CD4-positive, alpha-beta memory T cell (primary cell): ENCODE results near the gene RNF5. TPM values are rescaled to one million over a fixed set of nuclear protein-coding genes. Genes with fewer than 3 reads are reported as not detected.
A peak's percentile ranks its signal among the peaks of the same experiment; 100 is the strongest.

Experiments
- CTCF ChIA-PET: fragments of 350-600 bp; sonication (Branson Sonifier 250); formaldehyde crosslinking; loops from one replicate; lab custom pipeline; 2021; ENCODE audit warnings: inconsistent platforms; ENCODE audit not compliant: partially characterized antibody; lab: Charles Lee
- POLR2A ChIA-PET: fragments of 350-600 bp; sonication (Branson Sonifier 250); formaldehyde crosslinking; loops from one replicate; lab custom pipeline; 2021; ENCODE audit not compliant: partially characterized antibody; lab: Charles Lee
- DNase-seq, 5 donors: peaks; one replicate each; pipeline versions ENCODE4 v3.0.0 to v3.0.0-alpha.2; 2020 to 2022; ENCODE audit warnings: mixed read lengths in 1 of 5
- H3K27ac ChIP-seq: one replicate; pipeline ENCODE4 v1.7.0; 2013; ENCODE audit warnings: low read depth, low read length
- H3K27me3 ChIP-seq: 2 replicates; pipeline ENCODE4 v1.7.0; 2013; ENCODE audit warnings: mild to moderate bottlenecking, low read length, moderate library complexity; ENCODE audit not compliant: insufficient read depth
- H3K36me3 ChIP-seq: 2 replicates; pipeline ENCODE4 v1.7.0; 2013; ENCODE audit warnings: mild to moderate bottlenecking, low read length, moderate library complexity; ENCODE audit not compliant: insufficient read depth
- H3K4me1 ChIP-seq: 2 replicates; pipeline ENCODE4 v1.7.0; 2013; ENCODE audit warnings: mild to moderate bottlenecking, low read length, moderate library complexity; ENCODE audit not compliant: insufficient read depth
- H3K4me3 ChIP-seq, 2 donors: one replicate each; pipeline ENCODE4 v1.7.0; 2013; ENCODE audit warnings: low read length in 2 of 2, mild to moderate bottlenecking in 1 of 2
- H3K9me3 ChIP-seq, 2 donors: one replicate each; pipeline ENCODE4 v1.7.0; 2013; ENCODE audit warnings: low read length in 2 of 2, control low read depth in 1 of 2; ENCODE audit not compliant: control insufficient read depth in 1 of 2
- H3K27ac Mint-ChIP-seq, 7 donors: one replicate each; pipeline ENCODE4 v1.8.0; 2020 to 2021; ENCODE audit warnings: mixed read lengths in 7 of 7, mild to moderate bottlenecking in 6 of 7, inconsistent platforms in 3 of 7, moderate library complexity in 3 of 7
- H3K27me3 Mint-ChIP-seq, 2 donors: one replicate each; pipeline ENCODE4 v1.8.0; 2020 to 2021; ENCODE audit warnings: mixed read lengths in 2 of 2
- H3K36me3 Mint-ChIP-seq, 2 donors: one replicate each; pipeline ENCODE4 v1.8.0; 2020 to 2021; ENCODE audit warnings: mixed read lengths in 2 of 2, inconsistent platforms in 1 of 2, mild to moderate bottlenecking in 1 of 2
- H3K4me1 Mint-ChIP-seq, 4 donors: one replicate each; pipeline ENCODE4 v1.8.0; 2020 to 2021; ENCODE audit warnings: mixed read lengths in 4 of 4, mild to moderate bottlenecking in 1 of 4
- H3K4me3 Mint-ChIP-seq, 8 donors: one replicate each; pipeline ENCODE4 v1.8.0; 2020 to 2021; ENCODE audit warnings: mixed read lengths in 8 of 8, mild to moderate bottlenecking in 7 of 8, moderate library complexity in 6 of 8, inconsistent platforms in 3 of 8
- H3K9me3 Mint-ChIP-seq, 8 donors: one replicate each; pipeline ENCODE4 v1.8.0; 2020 to 2021; ENCODE audit warnings: mixed read lengths in 8 of 8, mild to moderate bottlenecking in 5 of 8, inconsistent platforms in 3 of 8, moderate library complexity in 1 of 8
- intact Hi-C: fragments of 100-400 bp; cut with micrococcal nuclease; formaldehyde crosslinking; loops from one replicate; pipeline ENCODE4 v1.15.1; 2023
- polyA plus RNA-seq, 2 donors: library from polyadenylated mRNA; unstranded; fragments of 300-500 nt; fragmentation: Illumina TruSeq; gene quantifications; one replicate each; pipeline ENCODE4 v1.2.3, GENCODE V29; 2021
- total RNA-seq, 2 experiments: library from RNA; stranded (reverse); gene quantifications; one replicate each; pipeline ENCODE4 v1.2.3, GENCODE V29; 2021

Gene RNF5
- total and polyA plus RNA-seq, 4 experiments from 2014 or later = 44.2 to 129 (median 74.7) TPM

GRCh38 chr6:32163559-32164258, 14.5 kb upstream of the RNF5 start:
- POLR2A ChIA-PET = interaction anchor here (1.2 to 3.0 kb wide), 3 partner anchors 9 to 32 kb away, joined by 4 to 8 read pairs (median 5); partner anchors contain the start of gene AGPAT1
- Mint-ChIP-seq H3K27me3 (no peaks in the 10 kb centered on the region), H3K4me1 (peaks cover 0 to 1% (median 0%) of the 10 kb centered on the region in 4 donors), H3K27ac (no peak overlapping the region), H3K9me3 (no peaks in the 10 kb centered on the region), H3K36me3 (peaks cover 17 to 19% of the 10 kb centered on the region in 2 donors), H3K4me3 (no peak overlapping the region)
- Histone ChIP-seq H3K36me3 (peaks cover 5% of the 10 kb centered on the region), H3K27ac (no peak overlapping the region), H3K9me3 (no peaks in the 10 kb centered on the region), H3K27me3 (no peaks in the 10 kb centered on the region), H3K4me3 (no peak overlapping the region), H3K4me1 (no peaks in the 10 kb centered on the region)
- intact Hi-C loops = no loop called here
- CTCF ChIA-PET = interaction anchor here (1.7 kb wide), 1 partner anchor 9 kb away, joined by 6 read pairs; no protein-coding TSS in a partner anchor
- no peak for DNase-seq

- Histone ChIP-seq H3K9me3 (no peaks in the 10 kb centered on the region), H3K4me3 (no peak within 1 kb of the TSS), H3K27me3 (no peaks in the 10 kb centered on the region), H3K36me3 (peaks cover 9% of the 10 kb centered on the region), H3K27ac (no peak within 1 kb of the TSS), H3K4me1 (no peaks in the 10 kb centered on the region)
- Mint-ChIP-seq H3K36me3 (peaks cover 20 to 23% of the 10 kb centered on the region in 2 donors), H3K27ac (no peak within 1 kb of the TSS), H3K9me3 (no peaks in the 10 kb centered on the region), H3K4me1 (peaks cover 0 to 1% (median 0%) of the 10 kb centered on the region in 4 donors), H3K27me3 (no peaks in the 10 kb centered on the region), H3K4me3 (no peak within 1 kb of the TSS)
- intact Hi-C loops = no loop called here
- CTCF ChIA-PET = interaction anchor here (1.7 kb wide), 1 partner anchor 10 kb away, joined by 6 read pairs; no protein-coding TSS in a partner anchor
- no peak for DNase-seq
- POLR2A ChIA-PET = interaction anchor here (0.6 to 3.0 kb wide), 4 partner anchors 10 to 70 kb away, joined by 4 to 8 read pairs (median 4); partner anchors contain the start of gene AGPAT1
Observed at GRCh38 chr6:32164295-32164694, 13.9 kb upstream of the RNF5 start, which contains the start of gene EGFL8. TSS of gene EGFL8 (plus strand) at chr6:32164595. CDS start at chr6:32166166, 1,571 bp downstream.

- Mint-ChIP-seq H3K4me1 (peaks cover 0 to 6% (median 4%) of the 10 kb centered on the region in 4 donors), H3K27me3 (no peaks in the 10 kb centered on the region), H3K9me3 (no peaks in the 10 kb centered on the region), H3K27ac (no peak overlapping the region), H3K36me3 (peaks cover 29 to 41% of the 10 kb centered on the region in 2 donors), H3K4me3 (no peak overlapping the region)
- no peaks in the 10 kb centered on the region for H3K27me3 ChIP-seq
- H3K9me3 ChIP-seq = no peaks in the 10 kb centered on the region
- peaks cover 14% of the 10 kb centered on the region for H3K36me3 ChIP-seq
- no peak for DNase-seq
- H3K4me3 ChIP-seq = no peak overlapping the region
- no peak overlapping the region for H3K27ac ChIP-seq
- POLR2A ChIA-PET = no interaction called here
- CTCF ChIA-PET = no interaction called here
- intact Hi-C loops = no loop called here
- H3K4me1 ChIP-seq = no peaks in the 10 kb centered on the region
Observed at GRCh38 chr6:32166411-32167061, 11.7 kb upstream of the RNF5 start.

GRCh38 chr6:32167154-32167760, 10.9 kb upstream of the RNF5 start:
- Histone ChIP-seq H3K27ac (no peak overlapping the region), H3K27me3 (no peaks in the 10 kb centered on the region), H3K4me1 (no peaks in the 10 kb centered on the region), H3K9me3 (no peaks in the 10 kb centered on the region), H3K36me3 (peaks cover 14% of the 10 kb centered on the region), H3K4me3 (no peak overlapping the region)
- Mint-ChIP-seq H3K4me3 (no peak overlapping the region), H3K27me3 (no peaks in the 10 kb centered on the region), H3K36me3 (peaks cover 29 to 41% of the 10 kb centered on the region in 2 donors), H3K27ac (peak overlapping the region in 1 of 7 donors; percentile 72), H3K9me3 (no peaks in the 10 kb centered on the region), H3K4me1 (peaks cover 0 to 6% (median 4%) of the 10 kb centered on the region in 4 donors)
- ChIA-PET CTCF (no interaction called here), POLR2A (interaction anchor here (1.2 kb wide), 1 partner anchor 10 kb away, joined by 4 read pairs; no protein-coding TSS in a partner anchor)
- no peak for DNase-seq
- intact Hi-C loops = no loop called here

GRCh38 chr6:32167761-32168262, 10.4 kb upstream of the RNF5 start:
- H3K27me3 Mint-ChIP-seq = no peaks in the 10 kb centered on the region

GRCh38 chr6:32168350-32168749, 9.9 kb upstream of the RNF5 start:
- ChIA-PET POLR2A (interaction anchor here (1.2 kb wide), 1 partner anchor 8 kb away, joined by 4 read pairs; no protein-coding TSS in a partner anchor), CTCF (no interaction called here)
- Mint-ChIP-seq H3K9me3 (no peaks in the 10 kb centered on the region), H3K4me3 (no peak overlapping the region), H3K27ac (peak overlapping the region in 2 of 7 donors; percentile 35 to 77), H3K27me3 (no peaks in the 10 kb centered on the region), H3K36me3 (peaks cover 22 to 40% of the 10 kb centered on the region in 2 donors), H3K4me1 (peaks cover 10 to 15% (median 12%) of the 10 kb centered on the region in 4 donors)
- Histone ChIP-seq H3K27me3 (no peaks in the 10 kb centered on the region), H3K4me3 (no peak overlapping the region), H3K4me1 (peaks cover 9% of the 10 kb centered on the region), H3K9me3 (no peaks in the 10 kb centered on the region), H3K36me3 (peaks cover 14% of the 10 kb centered on the region), H3K27ac (no peak overlapping the region)
- no peak for DNase-seq
- intact Hi-C loops = no loop called here

More at GRCh38 chr6:32167761-32168262, 10.4 kb upstream of the RNF5 start:
- Histone ChIP-seq H3K36me3 (peaks cover 14% of the 10 kb centered on the region), H3K4me1 (peaks cover 4% of the 10 kb centered on the region), H3K27me3 (no peaks in the 10 kb centered on the region), H3K27ac (no peak overlapping the region), H3K9me3 (no peaks in the 10 kb centered on the region), H3K4me3 (no peak overlapping the region)
- peaks cover 4 to 9% (median 7%) of the 10 kb centered on the region in 4 donors for H3K4me1 Mint-ChIP-seq
- ChIA-PET CTCF (no interaction called here), POLR2A (interaction anchor here (1.2 kb wide), 1 partner anchor 9 kb away, joined by 4 read pairs; no protein-coding TSS in a partner anchor)
- DNase-seq = no peak
- H3K9me3 Mint-ChIP-seq = no peaks in the 10 kb centered on the region
- peak overlapping the region in 2 of 7 donors; percentile 57 to 72 for H3K27ac Mint-ChIP-seq
- H3K36me3 Mint-ChIP-seq = peaks cover 25 to 40% of the 10 kb centered on the region in 2 donors
- H3K4me3 Mint-ChIP-seq = no peak overlapping the region
- intact Hi-C loops = no loop called here
